GM19238 (cell line): ENCODE measurements around the gene SSC4D.

Source experiments
- DNase-seq: peaks from one replicate; pipeline ENCODE4 v3.0.0; 2011; ENCODE audit warnings: low spot score; ENCODE audit not compliant: insufficient read length

The SSC4D gene

GRCh38 chr7:76354981-76355730 is 54.3 kb downstream of the SSC4D start:
- DNase-seq, result no peak

- DNase-seq, result no peak
Measured at GRCh38 chr7:76354516-76354915, 55.0 kb downstream of the SSC4D start.

- DNase-seq, result no peak
Measured at GRCh38 chr7:76353744-76354143, 55.8 kb downstream of the SSC4D start.

- no peak for DNase-seq
Measured at GRCh38 chr7:76352193-76352592, 57.3 kb downstream of the SSC4D start.

GRCh38 chr7:76351372-76351771 is 58.1 kb downstream of the SSC4D start:
- no peak for DNase-seq

- no peak for DNase-seq
Measured at GRCh38 chr7:76349313-76349885, 60.1 kb downstream of the SSC4D start.

GRCh38 chr7:76347710-76348109 is 61.8 kb downstream of the SSC4D start:
- no peak for DNase-seq

GRCh38 chr7:76346778-76347177 is 62.7 kb downstream of the SSC4D start:
- DNase-seq, result no peak

- DNase-seq, result no peak
Measured at GRCh38 chr7:76346097-76346496, 63.4 kb downstream of the SSC4D start.

- DNase-seq, result no peak
Measured at GRCh38 chr7:76343931-76344321, 65.6 kb downstream of the SSC4D start.

GRCh38 chr7:76343294-76343930 is 66.1 kb downstream of the SSC4D start:
- no peak for DNase-seq

GRCh38 chr7:76342222-76342621 is 67.3 kb downstream of the SSC4D start:
- DNase-seq, result no peak

- no peak for DNase-seq
Measured at GRCh38 chr7:76340617-76341131, 68.8 kb downstream of the SSC4D start.
